HG03575 (cell line): Measurements from ENCODE around the gene CCDC88C.

Experiments used
- ATAC-seq: cut with Tn5 transposase; IDR thresholded peaks from one replicate; pipeline ENCODE4 v1.9.1; 2021; ENCODE audit not compliant: unreplicated experiment, insufficient number of reproducible peaks, low FRiP score; ENCODE audit errors: extremely low read depth

Gene CCDC88C

DNA sequence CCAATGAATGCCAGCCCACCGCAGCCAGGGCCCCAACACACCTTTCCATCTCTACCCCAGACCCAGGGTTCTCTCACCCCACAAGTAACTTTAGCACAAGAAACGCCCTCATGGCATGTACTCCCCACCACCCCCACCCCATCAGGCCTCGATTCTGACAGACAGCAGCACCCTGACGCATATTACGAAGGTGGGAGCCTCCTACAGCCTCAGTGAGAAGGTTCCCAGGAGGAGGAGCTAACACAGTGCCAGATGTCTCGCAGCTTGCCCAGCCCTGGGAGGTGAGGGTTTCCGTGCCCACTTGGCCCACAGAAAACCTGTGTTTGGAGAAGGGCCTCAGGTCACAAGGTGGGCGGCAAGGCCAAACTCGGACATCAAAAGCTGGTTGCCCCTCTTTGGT, 32.4 kb downstream of the CCDC88C start:
- no peak for ATAC-seq

GRCh38 chr14:91383439-91383838, 34.2 kb downstream of the CCDC88C start:
- ATAC-seq, result no peak

DNA sequence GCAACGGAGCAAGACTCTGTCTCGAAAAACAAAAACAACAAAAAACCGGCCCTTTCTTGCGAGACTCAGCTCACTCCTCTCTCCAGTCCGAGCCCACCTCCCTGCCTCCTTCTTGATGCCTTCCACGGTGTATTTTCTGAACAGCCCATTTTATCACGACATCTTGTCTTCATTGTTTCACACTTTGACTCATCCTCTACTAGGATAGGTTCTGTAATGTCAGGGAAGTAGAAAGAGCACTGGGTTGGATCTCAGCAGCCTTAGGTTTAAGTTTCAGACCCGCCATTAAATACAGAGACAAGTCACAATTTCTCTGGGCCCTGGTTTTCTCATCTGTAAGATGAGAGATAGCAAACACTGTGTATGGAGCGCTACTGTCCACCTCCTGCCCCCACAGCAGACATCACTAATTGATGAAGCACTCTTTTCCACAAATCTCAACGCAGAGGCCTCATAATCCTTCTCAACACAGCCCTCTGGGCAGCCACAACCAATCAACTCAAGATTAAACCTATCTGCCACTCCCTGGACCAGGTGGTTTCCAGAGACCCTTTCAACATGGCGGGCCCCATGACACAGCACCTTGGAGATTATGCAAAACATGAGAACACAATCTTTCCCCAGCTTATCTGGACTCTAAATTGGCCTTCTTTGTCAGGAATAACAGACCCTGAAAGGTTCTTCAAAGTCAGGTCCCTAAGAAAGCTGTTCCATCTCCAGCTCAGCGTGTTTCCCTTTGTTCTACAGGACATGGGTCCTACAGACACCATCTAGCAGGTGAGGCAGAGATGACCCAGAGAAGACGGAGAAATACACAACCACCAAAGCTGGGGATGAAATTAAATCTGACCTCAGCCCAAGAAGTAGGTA, 35.6 kb downstream of the CCDC88C start:
- ATAC-seq, result no peak

DNA sequence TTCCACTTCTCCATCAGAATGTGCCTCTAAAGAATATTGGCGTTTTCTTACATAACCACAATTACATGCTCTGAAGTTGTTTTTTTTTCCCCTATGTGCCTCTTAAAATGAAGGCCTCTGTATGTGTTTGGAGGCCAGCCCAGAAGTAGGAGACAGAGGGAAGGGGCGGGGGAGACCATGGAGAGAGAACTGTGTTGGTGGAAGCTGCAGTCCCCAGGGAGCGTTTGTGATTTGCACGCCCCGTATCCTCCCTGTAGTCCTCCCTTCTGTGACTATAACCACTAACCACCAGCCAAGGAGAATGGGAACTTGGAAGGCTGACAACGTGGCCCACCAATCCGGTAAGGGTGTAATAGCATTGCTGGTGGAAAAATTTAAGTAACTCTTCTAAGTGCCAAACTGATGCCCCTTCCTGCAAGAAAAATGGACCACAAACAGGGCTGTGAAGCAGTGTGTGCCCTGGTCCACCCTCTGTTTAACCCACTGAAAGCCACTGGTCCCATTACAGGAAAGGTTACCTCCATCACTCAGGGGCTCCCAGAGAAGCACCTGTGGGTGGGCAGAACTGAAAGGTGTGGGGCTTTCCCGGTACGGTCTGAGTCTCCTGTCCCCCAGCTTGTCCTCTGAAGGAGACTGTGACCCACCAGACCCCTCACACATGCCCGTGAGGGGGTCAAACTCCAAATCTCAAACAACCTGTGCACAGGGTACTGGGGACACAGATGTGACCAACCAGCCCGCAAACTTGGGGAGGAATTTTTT, 36.8 kb downstream of the CCDC88C start:
- no peak for ATAC-seq

- ATAC-seq, result no peak
Observed at GRCh38 chr14:91380123-91380522, 37.5 kb downstream of the CCDC88C start.

DNA sequence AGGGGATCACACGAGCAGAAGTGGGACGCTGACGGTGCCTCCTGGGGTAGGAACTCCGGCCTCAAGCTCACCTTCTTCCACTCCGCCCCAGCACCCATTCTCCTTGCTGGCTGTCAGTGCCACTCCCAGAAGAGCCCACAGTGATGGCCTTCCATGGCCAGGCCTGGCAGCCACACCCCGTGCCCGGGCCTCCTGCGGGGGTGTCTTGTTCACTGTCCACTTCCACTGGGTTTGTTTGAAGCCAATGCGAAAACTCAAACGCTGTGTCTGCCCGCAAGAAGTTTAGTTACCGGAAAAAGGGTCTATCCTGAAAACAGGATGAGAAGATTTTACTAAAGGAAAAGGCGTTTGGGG, 38.1 kb downstream of the CCDC88C start:
- no peak for ATAC-seq

DNA sequence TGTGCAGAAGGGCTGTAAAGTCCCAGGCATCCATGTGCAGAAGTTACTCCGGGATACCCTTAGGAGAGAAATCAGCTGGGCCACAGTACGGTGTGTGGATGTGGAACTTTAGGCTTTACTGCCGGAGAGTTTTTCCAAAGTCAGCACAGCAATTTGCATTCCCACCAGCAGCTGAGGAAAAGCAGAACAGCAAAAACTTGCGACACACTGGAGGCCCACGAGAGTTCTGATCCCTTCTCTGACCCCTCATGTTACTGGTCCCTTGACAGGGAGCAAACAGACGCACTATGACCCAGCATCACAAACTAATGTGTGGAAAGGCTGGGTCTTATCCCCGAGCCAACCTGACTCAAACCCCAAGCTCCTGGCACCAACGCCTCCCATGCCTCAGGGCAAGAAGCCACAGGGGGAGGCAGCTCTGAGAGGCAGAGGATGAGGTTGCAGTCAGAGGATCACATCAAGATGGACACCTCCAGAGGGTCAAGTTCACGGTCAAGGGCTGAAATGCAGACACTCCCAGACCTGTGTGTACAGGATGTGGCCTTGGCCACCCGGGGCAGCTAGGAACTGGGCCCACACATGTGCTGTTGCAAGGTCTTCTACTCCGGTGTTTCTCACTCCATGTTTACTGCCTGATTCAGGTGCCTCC, 38.6 kb downstream of the CCDC88C start:
- ATAC-seq, result no peak

DNA sequence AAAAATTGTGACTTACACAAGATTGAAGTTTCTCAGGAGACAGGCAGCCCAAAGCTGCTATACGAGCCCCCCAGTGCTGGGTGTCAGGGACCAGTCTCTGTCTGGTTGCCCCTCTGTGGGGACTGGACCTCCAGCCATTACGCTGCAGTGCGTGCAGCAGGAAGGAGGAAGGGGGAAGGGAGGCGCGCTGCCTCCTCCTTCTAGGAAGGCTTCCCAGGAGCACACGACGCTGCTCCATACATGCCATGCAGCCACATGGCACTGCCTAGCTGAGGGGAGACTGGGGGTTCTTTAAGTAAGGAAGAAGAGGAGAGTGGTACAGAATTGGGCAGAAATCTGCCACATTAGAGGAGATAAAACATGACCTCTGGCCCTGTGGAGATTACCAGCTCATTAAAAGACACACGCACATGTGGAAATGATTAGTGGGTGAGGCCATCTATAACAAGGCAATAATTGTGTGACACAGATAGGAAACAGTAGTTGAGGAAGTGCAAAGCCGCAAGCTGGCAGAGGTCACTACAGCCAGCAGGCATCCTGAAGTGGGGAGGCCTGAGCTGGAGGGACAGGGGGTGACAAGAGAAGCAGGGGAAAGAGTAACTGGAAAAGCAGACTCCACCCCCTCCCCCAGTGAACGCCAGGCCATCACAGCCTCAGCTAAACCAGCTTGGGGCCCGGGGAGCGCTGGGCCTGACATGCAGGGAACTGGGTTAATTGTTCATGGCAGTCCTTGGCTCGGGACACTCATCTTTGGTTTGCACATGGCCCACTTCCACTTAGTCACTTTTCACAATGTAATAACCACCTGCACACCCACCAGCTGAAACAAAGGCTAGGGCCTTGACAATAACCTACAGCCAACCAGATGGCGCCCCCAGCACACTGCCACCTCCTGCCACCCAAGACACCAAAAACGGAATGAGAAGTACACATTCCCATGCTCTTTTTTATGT, 39.6 kb downstream of the CCDC88C start:
- no peak for ATAC-seq

DNA sequence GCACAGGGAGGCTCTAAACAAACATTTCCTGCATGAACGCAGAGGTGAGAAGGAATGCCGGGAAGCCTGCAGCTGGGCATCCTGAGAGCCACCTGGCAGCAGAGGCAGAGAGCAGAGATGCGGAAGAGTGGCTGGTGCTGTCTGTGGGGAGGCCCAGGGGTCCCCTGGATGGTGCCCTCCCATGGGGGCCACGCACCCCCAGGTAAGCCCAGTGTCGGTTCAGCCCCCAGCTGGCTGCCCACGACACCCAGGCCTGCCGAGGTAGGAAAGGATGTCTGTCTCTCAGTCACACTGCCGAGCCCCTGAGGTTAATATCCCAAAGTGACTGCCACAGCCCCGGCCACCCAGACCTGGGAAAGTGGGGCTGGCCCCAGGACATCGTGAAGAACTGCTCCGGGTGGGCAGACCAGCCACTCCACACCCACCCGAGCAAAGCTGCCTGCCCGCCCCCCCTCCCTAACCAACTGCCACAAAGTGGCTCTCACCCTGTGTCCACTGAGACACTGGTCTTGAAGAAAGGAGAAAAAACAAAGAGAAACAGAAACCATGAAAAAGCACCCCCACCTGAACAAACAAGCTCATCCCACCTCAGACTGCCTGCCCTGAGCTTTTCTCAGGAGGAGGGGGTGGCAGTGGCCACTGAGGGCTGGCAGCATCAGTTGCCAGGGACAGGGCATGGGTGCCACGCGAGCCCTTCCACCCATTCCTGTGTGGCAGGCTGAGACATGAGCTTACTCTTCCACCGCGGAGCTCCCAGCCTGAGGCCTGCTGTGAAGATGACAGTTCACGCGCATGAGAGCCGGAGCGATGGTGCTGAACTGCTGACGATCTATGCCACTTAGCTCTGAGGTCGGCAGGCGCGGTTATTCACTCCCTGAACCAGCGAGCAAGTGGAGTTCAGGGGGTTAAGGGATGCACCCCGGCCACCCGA, 40.8 kb downstream of the CCDC88C start:
- no peak for ATAC-seq

DNA sequence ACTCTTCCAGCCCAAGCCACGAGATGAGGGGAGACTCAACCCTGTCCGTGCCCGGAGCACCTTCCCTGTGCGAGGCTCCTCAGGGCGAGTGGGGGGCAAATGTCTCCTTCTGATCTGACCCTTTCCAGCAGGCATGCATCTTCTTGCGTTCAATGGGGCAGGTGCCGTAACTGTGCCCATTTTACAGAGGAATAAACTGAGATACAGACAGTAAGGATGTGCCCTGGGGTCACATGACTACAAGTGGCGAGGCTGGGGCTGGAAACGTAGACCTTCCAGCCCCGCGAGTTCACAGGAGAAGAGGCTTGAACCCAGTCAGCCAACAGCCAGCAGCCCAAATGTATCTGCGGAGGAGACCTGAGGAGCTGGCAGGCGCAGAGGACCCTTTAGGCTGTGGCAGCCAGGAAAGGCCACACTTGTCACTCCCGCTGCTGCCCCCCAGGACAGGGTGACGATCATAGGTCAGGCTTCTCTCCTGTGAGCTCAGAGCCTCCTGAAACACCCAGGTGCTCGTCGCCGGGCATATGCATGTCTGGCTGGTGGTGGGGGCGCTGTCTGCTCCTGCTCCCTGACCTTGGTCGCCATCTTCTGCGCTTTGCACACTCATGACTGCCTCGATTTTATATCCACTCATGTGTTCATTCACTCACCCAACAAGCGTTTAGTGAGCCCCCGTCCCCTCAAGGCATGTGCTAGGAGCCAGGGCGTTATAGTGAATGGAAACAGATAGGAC, 41.7 kb downstream of the CCDC88C start:
- ATAC-seq, result no peak

GRCh38 chr14:91374879-91375702, 42.5 kb downstream of the CCDC88C start:
- ATAC-seq, result no peak

- no peak for ATAC-seq
Observed at GRCh38 chr14:91374287-91374878, 43.2 kb downstream of the CCDC88C start.

DNA sequence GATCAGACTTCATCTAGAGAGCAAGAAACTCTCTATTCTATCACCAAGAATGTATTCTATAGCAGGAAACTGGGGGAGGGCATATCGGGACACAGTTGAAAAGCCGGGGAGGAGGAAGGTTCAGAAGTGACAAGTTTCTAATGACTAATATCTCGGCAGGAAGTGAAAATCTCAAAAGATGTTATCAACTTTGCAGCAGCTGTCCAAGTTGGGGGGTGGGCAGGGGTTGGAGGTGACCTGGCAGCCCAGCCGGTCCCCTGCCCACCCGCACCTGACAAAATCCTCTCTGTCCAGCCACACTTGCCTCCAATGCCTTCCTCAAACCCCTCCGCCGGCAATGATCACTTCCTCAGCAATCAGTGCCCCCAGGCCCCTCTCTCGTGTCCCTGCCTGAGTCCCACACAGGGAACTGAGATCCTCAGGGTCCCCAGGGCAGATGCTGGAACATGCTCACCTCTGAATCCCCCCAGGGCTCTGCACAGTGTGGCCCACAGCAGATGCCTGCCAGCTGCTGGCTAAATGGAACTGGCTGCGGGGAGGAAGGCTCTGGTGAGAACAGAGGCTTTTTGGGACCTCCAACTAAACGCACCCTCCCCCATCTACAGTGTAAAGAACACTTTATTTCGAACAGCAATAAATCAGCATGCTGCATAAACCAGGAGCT, 43.9 kb downstream of the CCDC88C start:
- peak; percentile 35 for ATAC-seq

GRCh38 chr14:91372671-91373495, 44.7 kb downstream of the CCDC88C start:
- ATAC-seq, result peak; percentile 8

DNA sequence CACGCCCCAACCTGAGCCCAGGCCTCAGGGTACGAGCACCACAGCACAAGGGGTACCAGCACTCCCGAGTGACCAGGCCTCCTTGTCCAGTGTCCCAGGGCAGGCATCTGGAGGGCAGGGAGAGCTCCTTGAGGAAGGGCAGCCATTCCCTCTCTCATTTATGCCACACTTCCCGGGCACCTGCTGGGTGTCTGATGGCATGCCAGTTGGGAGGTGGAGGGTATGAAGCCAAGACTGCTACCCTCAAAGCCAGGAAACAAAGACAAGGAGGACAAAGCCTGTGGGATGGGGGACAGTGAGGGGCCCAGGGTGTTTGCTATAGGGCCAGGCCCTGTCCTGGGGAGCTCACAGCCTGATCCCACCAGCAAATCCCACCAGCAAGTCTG, 45.6 kb downstream of the CCDC88C start:
- no peak for ATAC-seq
